ENCODE measurements around the gene HOXB7.

The HOXB7 gene

GRCh38 chr17:48594538-48595277 lies 16.1 kb downstream of the HOXB7 start:
- DNase-seq (ENCODE audit: low read depth, low spot score): no peak

- DNase-seq (ENCODE audit: low read depth, low spot score): no peak
Observed at GRCh38 chr17:48593840-48594537, 16.8 kb downstream of the HOXB7 start.

GRCh38 chr17:48593126-48593829 lies 17.5 kb downstream of the HOXB7 start, which contains the start of gene HOXB5:
Gene HOXB5, minus strand, starts transcription at chr17:48593779. Its CDS starts 97 bp downstream, at chr17:48593682.
- DNase-seq (ENCODE audit: low read depth, low spot score): no peak

- DNase-seq (ENCODE audit: low read depth, low spot score): no peak
Observed at GRCh38 chr17:48592577-48592976, 18.2 kb downstream of the HOXB7 start.

- no peak for DNase-seq (ENCODE audit: low read depth, low spot score)
Observed at GRCh38 chr17:48592057-48592514, 18.7 kb downstream of the HOXB7 start.

GRCh38 chr17:48591255-48592056 lies 19.4 kb downstream of the HOXB7 start:
- DNase-seq (ENCODE audit: low read depth, low spot score): no peak

GRCh38 chr17:48590607-48591161 lies 20.1 kb downstream of the HOXB7 start:
- DNase-seq (ENCODE audit: low read depth, low spot score): no peak

- DNase-seq (ENCODE audit: low read depth, low spot score): no peak
Observed at GRCh38 chr17:48589831-48590606, 20.8 kb downstream of the HOXB7 start, which contains the start of gene HOXB3. Gene HOXB3, minus strand, starts transcription at chr17:48590241. Its CDS starts 37,767 bp downstream, at chr17:48552474.

- DNase-seq (ENCODE audit: low read depth, low spot score): no peak
Observed at GRCh38 chr17:48589060-48589830, 21.6 kb downstream of the HOXB7 start.

GRCh38 chr17:48588528-48588927 lies 22.3 kb downstream of the HOXB7 start:
- DNase-seq (ENCODE audit: low read depth, low spot score): no peak

- DNase-seq (ENCODE audit: low read depth, low spot score): no peak
Observed at GRCh38 chr17:48588074-48588415, 22.8 kb downstream of the HOXB7 start.

GRCh38 chr17:48587276-48588073 lies 23.3 kb downstream of the HOXB7 start:
- DNase-seq (ENCODE audit: low read depth, low spot score): no peak

GRCh38 chr17:48586355-48587258 lies 24.2 kb downstream of the HOXB7 start:
- no peak for DNase-seq (ENCODE audit: low read depth, low spot score)

- DNase-seq (ENCODE audit: low read depth, low spot score): no peak
Observed at GRCh38 chr17:48584223-48584741, 26.5 kb downstream of the HOXB7 start.

GRCh38 chr17:48583708-48584222 lies 27.1 kb downstream of the HOXB7 start:
- DNase-seq (ENCODE audit: low read depth, low spot score): no peak

GRCh38 chr17:48582750-48583069 lies 28.1 kb downstream of the HOXB7 start:
- DNase-seq (ENCODE audit: low read depth, low spot score): no peak

- no peak for DNase-seq (ENCODE audit: low read depth, low spot score)
Observed at GRCh38 chr17:48579760-48580554, 30.9 kb downstream of the HOXB7 start.

All from brain pericyte (primary cell).